ENCODE data around the gene ARSH.

The ARSH gene

GRCh38 chrX:2972391-2972790 is 34.0 kb upstream of the ARSH start:
- no peak for TF ChIP-seq MAX (IDR thresholded peaks at IDR 0.05)
- TF ChIP-seq TAF1 (IDR thresholded peaks at IDR 0.05; ENCODE audit: low read depth) = no peak
- no peak for TF ChIP-seq USF1 (IDR thresholded peaks at IDR 0.05)
- TF ChIP-seq NFIC (IDR thresholded peaks at IDR 0.05) = no peak
- TF ChIP-seq ZBTB7A (IDR thresholded peaks at IDR 0.05; ENCODE audit: low read depth) = no peak
- TF ChIP-seq EP300 (IDR thresholded peaks at IDR 0.05; ENCODE audit: borderline replicate concordance) = no peak
- no peak for TF ChIP-seq EGR1 (IDR thresholded peaks at IDR 0.05)
- TF ChIP-seq TEAD4 (IDR thresholded peaks at IDR 0.05) = no peak
- TF ChIP-seq RAD21 (IDR thresholded peaks at IDR 0.05; ENCODE audit: low read depth) = no peak
- no peak for TF ChIP-seq YY1 (IDR thresholded peaks at IDR 0.05; ENCODE audit: low read depth)

GRCh38 chrX:2974961-2975360 is 31.4 kb upstream of the ARSH start:
- TF ChIP-seq MAX (IDR thresholded peaks at IDR 0.05) (no peak), CREB1 (IDR thresholded peaks at IDR 0.05; ENCODE audit: low read depth) (no peak), USF1 (IDR thresholded peaks at IDR 0.05) (no peak), TAF1 (IDR thresholded peaks at IDR 0.05; ENCODE audit: low read depth) (no peak), CEBPB (IDR thresholded peaks at IDR 0.05) (no peak), NFIC (IDR thresholded peaks at IDR 0.05) (no peak), REST (IDR thresholded peaks at IDR 0.05; ENCODE audit: low read depth) (no peak), EGR1 (IDR thresholded peaks at IDR 0.05) (no peak), YY1 (IDR thresholded peaks at IDR 0.05; ENCODE audit: low read depth) (no peak), EP300 (IDR thresholded peaks at IDR 0.05; ENCODE audit: borderline replicate concordance) (no peak), RAD21 (IDR thresholded peaks at IDR 0.05; ENCODE audit: low read depth) (no peak), TCF12 (IDR thresholded peaks at IDR 0.05; ENCODE audit: low read depth) (no peak), ZBTB7A (IDR thresholded peaks at IDR 0.05; ENCODE audit: low read depth) (no peak), FOXM1 (IDR thresholded peaks at IDR 0.05; ENCODE audit: borderline replicate concordance, low read depth) (no peak), TEAD4 (IDR thresholded peaks at IDR 0.05) (no peak)

GRCh38 chrX:2984342-2984741 is 22.0 kb upstream of the ARSH start:
- TF ChIP-seq MAX (IDR thresholded peaks at IDR 0.05) (no peak), USF1 (IDR thresholded peaks at IDR 0.05) (no peak), FOXM1 (IDR thresholded peaks at IDR 0.05; ENCODE audit: borderline replicate concordance, low read depth) (no peak), CEBPB (IDR thresholded peaks at IDR 0.05) (no peak), TCF12 (IDR thresholded peaks at IDR 0.05; ENCODE audit: low read depth) (no peak), REST (IDR thresholded peaks at IDR 0.05; ENCODE audit: low read depth) (no peak), EP300 (IDR thresholded peaks at IDR 0.05; ENCODE audit: borderline replicate concordance) (no peak), TAF1 (IDR thresholded peaks at IDR 0.05; ENCODE audit: low read depth) (no peak), TEAD4 (IDR thresholded peaks at IDR 0.05) (no peak), NFIC (IDR thresholded peaks at IDR 0.05) (no peak), EGR1 (IDR thresholded peaks at IDR 0.05) (no peak), YY1 (IDR thresholded peaks at IDR 0.05; ENCODE audit: low read depth) (no peak), CREB1 (IDR thresholded peaks at IDR 0.05; ENCODE audit: low read depth) (no peak)

- TF ChIP-seq TCF12 (IDR thresholded peaks at IDR 0.05; ENCODE audit: low read depth) (no peak), ZBTB7A (IDR thresholded peaks at IDR 0.05; ENCODE audit: low read depth) (no peak), FOXM1 (IDR thresholded peaks at IDR 0.05; ENCODE audit: borderline replicate concordance, low read depth) (no peak), EP300 (IDR thresholded peaks at IDR 0.05; ENCODE audit: borderline replicate concordance) (no peak), TAF1 (IDR thresholded peaks at IDR 0.05; ENCODE audit: low read depth) (no peak), TEAD4 (IDR thresholded peaks at IDR 0.05) (no peak), USF1 (IDR thresholded peaks at IDR 0.05) (no peak), CEBPB (IDR thresholded peaks at IDR 0.05) (no peak), MAX (IDR thresholded peaks at IDR 0.05) (no peak)
These were observed 16.8 kb upstream of the ARSH start for GRCh38 chrX:2989565-2989964.

GRCh38 chrX:3010532-3010931 is 4.2 kb downstream of the ARSH start:
- no peak for TF ChIP-seq REST (IDR thresholded peaks at IDR 0.05; ENCODE audit: low read depth)
- no peak for TF ChIP-seq MAX (IDR thresholded peaks at IDR 0.05)
- TF ChIP-seq TCF12 (IDR thresholded peaks at IDR 0.05; ENCODE audit: low read depth) = no peak
- no peak for TF ChIP-seq TAF1 (IDR thresholded peaks at IDR 0.05; ENCODE audit: low read depth)
- TF ChIP-seq FOXM1 (IDR thresholded peaks at IDR 0.05; ENCODE audit: borderline replicate concordance, low read depth) = no peak
- no peak for TF ChIP-seq RAD21 (IDR thresholded peaks at IDR 0.05; ENCODE audit: low read depth)
- no peak for TF ChIP-seq CREB1 (IDR thresholded peaks at IDR 0.05; ENCODE audit: low read depth)
- TF ChIP-seq YY1 (IDR thresholded peaks at IDR 0.05; ENCODE audit: low read depth) = no peak

Data from Ishikawa (cell line).